ENCODE data around the gene CREB5. TPM values are rescaled to one million over a fixed set of nuclear protein-coding genes. Genes with fewer than 3 reads are reported as not detected.

The CREB5 gene
- total RNA-seq, 3 donors from 2014 or later = 17.3 to 19.7 (median 18.0) TPM

- TF ChIP-seq POLR2A (IDR thresholded peaks at IDR 0.05) (no peak), POLR2AphosphoS5 (IDR thresholded peaks at IDR 0.05) (no peak), CTCF (IDR thresholded peaks at IDR 0.05) (no peak)
- intact Hi-C loops (cut with DNase I; ENCODE audit: low total_unique reads) = no loop called here
- H3K27ac ChIP-seq = peak overlapping the region; percentile 81 to 88
- peak; percentile 53 to 55 for DNase-seq (ENCODE audit: low spot score in 2 of 2)
- peaks cover 0 to 27% of the 10 kb centered on the region in 2 donors for H3K27me3 ChIP-seq
- peak overlapping the region; percentile 60 to 81 (median 77) for H3K4me3 ChIP-seq
- H3K9me3 ChIP-seq = no peaks in the 10 kb centered on the region
- no peaks in the 10 kb centered on the region for H3K36me3 ChIP-seq
- peaks cover 0 to 3% of the 10 kb centered on the region in 2 donors for H3K4me1 ChIP-seq
Observed at GRCh38 chr7:28409716-28410627, 2.3 kb upstream of the CREB5 start.

GRCh38 chr7:28410628-28411531, 1.4 kb upstream of the CREB5 start:
- no peak for DNase-seq (ENCODE audit: low spot score in 2 of 2)
- H3K27ac ChIP-seq = peak overlapping the region; percentile 81 to 88

GRCh38 chr7:28413011-28413410, 693 bp downstream of the CREB5 start:
- H3K4me3 ChIP-seq = no peak overlapping the region
- H3K27ac ChIP-seq = no peak overlapping the region
- no peak for DNase-seq (ENCODE audit: low spot score in 2 of 2)
- TF ChIP-seq POLR2A (IDR thresholded peaks at IDR 0.05) (no peak), POLR2AphosphoS5 (IDR thresholded peaks at IDR 0.05) (no peak), CTCF (IDR thresholded peaks at IDR 0.05) (no peak)
- peaks cover 0 to 3% of the 10 kb centered on the region in 2 donors for H3K4me1 ChIP-seq
- H3K36me3 ChIP-seq = no peaks in the 10 kb centered on the region
- peaks cover 0 to 27% of the 10 kb centered on the region in 2 donors for H3K27me3 ChIP-seq
- intact Hi-C loops (cut with DNase I; ENCODE audit: low total_unique reads) = no loop called here
- H3K9me3 ChIP-seq = no peaks in the 10 kb centered on the region

More at GRCh38 chr7:28410628-28411531, 1.4 kb upstream of the CREB5 start:
- Histone ChIP-seq H3K4me1 (peaks cover 0 to 3% of the 10 kb centered on the region in 2 donors), H3K27me3 (peaks cover 0 to 27% of the 10 kb centered on the region in 2 donors), H3K36me3 (no peaks in the 10 kb centered on the region), H3K9me3 (no peaks in the 10 kb centered on the region), H3K4me3 (peak overlapping the region; percentile 60 to 81 (median 77))
- no peak for TF ChIP-seq CTCF (IDR thresholded peaks at IDR 0.05)
- no peak for TF ChIP-seq POLR2AphosphoS5 (IDR thresholded peaks at IDR 0.05)
- no peak for TF ChIP-seq POLR2A (IDR thresholded peaks at IDR 0.05)
- intact Hi-C loops (cut with DNase I; ENCODE audit: low total_unique reads) = no loop called here

GRCh38 chr7:28414453-28414852, 2.1 kb downstream of the CREB5 start:
- Histone ChIP-seq H3K9me3 (no peaks in the 10 kb centered on the region), H3K4me3 (no peak overlapping the region), H3K27ac (no peak overlapping the region), H3K4me1 (peaks cover 0 to 1% of the 10 kb centered on the region in 2 donors), H3K36me3 (no peaks in the 10 kb centered on the region), H3K27me3 (peaks cover 0 to 26% of the 10 kb centered on the region in 2 donors)
- DNase-seq (ENCODE audit: low spot score in 2 of 2) = no peak
- TF ChIP-seq POLR2AphosphoS5 (IDR thresholded peaks at IDR 0.05) (no peak), CTCF (IDR thresholded peaks at IDR 0.05) (no peak), POLR2A (IDR thresholded peaks at IDR 0.05) (no peak)
- intact Hi-C loops (cut with DNase I; ENCODE audit: low total_unique reads) = no loop called here

All from breast epithelium (tissue), 4 donors.